Common myeloid progenitor, CD34-positive (primary cell): ENCODE data around the gene TFPT.
"Not testable (repeated sequence)": the region's sequence is repeated elsewhere in the genome, so short reads cannot be mapped to it uniquely, and the experiment has no call there.

Experiments used
- CTCF ChIA-PET: fragments of 350-600 bp; sonication (Branson Sonifier 250); formaldehyde crosslinking; loops from one replicate; lab custom pipeline; 2021; ENCODE audit warnings: antibody characterized with exemption; lab: Charles Lee
- POLR2A ChIA-PET: fragments of 350-600 bp; sonication (Branson Sonifier 250); formaldehyde crosslinking; loops from one replicate; lab custom pipeline; 2021; ENCODE audit warnings: antibody characterized with exemption; lab: Charles Lee
- DNase-seq, 3 donors: peaks; one replicate each; pipeline versions ENCODE4 v3.0.0 to v3.0.0-alpha.2; 2013
- H3K27ac ChIP-seq, 2 experiments: 1 replicate in 1 of 2; 2 replicates in 1 of 2; pipeline ENCODE4 v1.7.0; 2013; ENCODE audit warnings: inconsistent platforms in 2 of 2, low read length in 2 of 2, mild to moderate bottlenecking in 2 of 2, low read depth in 1 of 2, moderate library complexity in 1 of 2; ENCODE audit not compliant: severe bottlenecking in 2 of 2, insufficient read depth in 1 of 2, poor library complexity in 1 of 2
- H3K27me3 ChIP-seq, 5 experiments: replicated peaks in 2 of 5; 1 replicate in 3 of 5; 2 replicates in 2 of 5; pipeline versions ENCODE4 v1.6.1 to v1.7.0; 2013; ENCODE audit warnings: low read length in 4 of 5, mild to moderate bottlenecking in 2 of 5, moderate library complexity in 2 of 5, inconsistent platforms in 1 of 5; ENCODE audit not compliant: insufficient read depth in 5 of 5, control insufficient read depth in 4 of 5
- H3K36me3 ChIP-seq, 4 experiments: 1 replicate in 2 of 4; 2 replicates in 2 of 4; pipeline versions ENCODE4 v1.6.1 to v1.7.0; 2013; ENCODE audit warnings: low read length in 3 of 4, control low read depth in 1 of 4, mild to moderate bottlenecking in 1 of 4; ENCODE audit not compliant: control insufficient read depth in 4 of 4, insufficient read depth in 4 of 4
- H3K4me1 ChIP-seq, 4 experiments: 1 replicate in 3 of 4; 2 replicates in 1 of 4; pipeline versions ENCODE4 v1.6.1 to v1.7.1; 2013; ENCODE audit warnings: low read length in 3 of 4, mild to moderate bottlenecking in 3 of 4, control low read depth in 1 of 4, inconsistent platforms in 1 of 4, moderate library complexity in 1 of 4; ENCODE audit not compliant: control insufficient read depth in 4 of 4, insufficient read depth in 4 of 4; ENCODE audit errors: control extremely low read depth in 1 of 4
- H3K4me3 ChIP-seq, 7 experiments: 1 replicate in 4 of 7; 2 replicates in 3 of 7; pipeline versions ENCODE4 v1.5.1 to v1.7.0; 2013; ENCODE audit warnings: mild to moderate bottlenecking in 7 of 7, low read length in 6 of 7, moderate library complexity in 6 of 7, inconsistent platforms in 2 of 7, low read depth in 2 of 7, control low read depth in 1 of 7; ENCODE audit not compliant: insufficient read depth in 4 of 7, control insufficient read depth in 1 of 7; ENCODE audit errors: extremely low read depth in 1 of 7
- H3K9me3 ChIP-seq, 5 experiments: 1 replicate in 4 of 5; 2 replicates in 1 of 5; pipeline versions ENCODE4 v1.6.1 to v1.7.1; 2013; ENCODE audit warnings: low read length in 4 of 5, mild to moderate bottlenecking in 2 of 5, inconsistent platforms in 1 of 5, low read depth in 1 of 5, moderate library complexity in 1 of 5; ENCODE audit not compliant: control insufficient read depth in 4 of 5, insufficient read depth in 2 of 5; ENCODE audit errors: control extremely low read depth in 1 of 5
- WGBS: methylation state at CpG from one replicate; pipeline ENCODE4 v1.1.5; 2013; ENCODE audit not compliant: insufficient coverage; 5-methylcytosine and 5-hydroxymethylcytosine counted together

TFPT gene

DNA sequence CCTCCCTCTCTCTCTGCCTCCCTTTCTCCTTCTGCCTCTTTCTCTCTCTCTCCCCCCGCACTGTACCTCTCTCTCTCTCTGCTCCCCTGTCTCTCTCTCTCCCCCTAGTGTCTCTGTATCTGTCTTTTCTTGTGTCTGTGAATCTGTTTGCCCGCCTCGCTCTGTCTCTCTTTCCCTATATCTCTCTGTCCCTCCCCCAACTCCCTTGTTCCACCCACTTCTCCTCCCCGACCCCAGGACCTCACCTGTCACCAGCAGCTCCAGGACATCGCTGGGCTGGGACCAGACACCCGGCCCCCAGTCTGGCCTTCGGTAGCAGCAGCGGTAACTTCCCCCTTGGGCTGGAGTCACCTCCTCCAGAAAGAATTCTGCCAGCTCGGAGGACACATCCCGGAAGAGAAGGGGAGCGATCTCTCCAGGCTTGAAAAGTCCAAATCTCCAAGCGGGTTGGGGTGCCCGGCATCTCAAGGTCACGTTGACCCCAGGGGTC lies 18.8 kb downstream of the TFPT start:
- POLR2A ChIA-PET: no interaction called here
- WGBS: 3% methylated on average over 11 of the region's 14 CpGs
- peak overlapping the region in 4 of 7 experiments; percentile 27 to 72 (median 60) for H3K4me3 ChIP-seq
- peak; percentile 37 to 57 (median 42) for DNase-seq
- H3K9me3 ChIP-seq: no peaks in the 10 kb centered on the region
- H3K27me3 ChIP-seq: peaks cover 0 to 16% (median 0%) of the 10 kb centered on the region in 5 experiments
- no peak overlapping the region for H3K27ac ChIP-seq
- H3K36me3 ChIP-seq: no peaks in the 10 kb centered on the region
- CTCF ChIA-PET: interaction anchor here (0.6 to 1.4 kb wide), 4 partner anchors 12 to 304 kb away, joined by 3 read pairs; no protein-coding TSS in a partner anchor
- H3K4me1 ChIP-seq: peaks cover 2 to 34% (median 30%) of the 10 kb centered on the region in 4 experiments

DNA sequence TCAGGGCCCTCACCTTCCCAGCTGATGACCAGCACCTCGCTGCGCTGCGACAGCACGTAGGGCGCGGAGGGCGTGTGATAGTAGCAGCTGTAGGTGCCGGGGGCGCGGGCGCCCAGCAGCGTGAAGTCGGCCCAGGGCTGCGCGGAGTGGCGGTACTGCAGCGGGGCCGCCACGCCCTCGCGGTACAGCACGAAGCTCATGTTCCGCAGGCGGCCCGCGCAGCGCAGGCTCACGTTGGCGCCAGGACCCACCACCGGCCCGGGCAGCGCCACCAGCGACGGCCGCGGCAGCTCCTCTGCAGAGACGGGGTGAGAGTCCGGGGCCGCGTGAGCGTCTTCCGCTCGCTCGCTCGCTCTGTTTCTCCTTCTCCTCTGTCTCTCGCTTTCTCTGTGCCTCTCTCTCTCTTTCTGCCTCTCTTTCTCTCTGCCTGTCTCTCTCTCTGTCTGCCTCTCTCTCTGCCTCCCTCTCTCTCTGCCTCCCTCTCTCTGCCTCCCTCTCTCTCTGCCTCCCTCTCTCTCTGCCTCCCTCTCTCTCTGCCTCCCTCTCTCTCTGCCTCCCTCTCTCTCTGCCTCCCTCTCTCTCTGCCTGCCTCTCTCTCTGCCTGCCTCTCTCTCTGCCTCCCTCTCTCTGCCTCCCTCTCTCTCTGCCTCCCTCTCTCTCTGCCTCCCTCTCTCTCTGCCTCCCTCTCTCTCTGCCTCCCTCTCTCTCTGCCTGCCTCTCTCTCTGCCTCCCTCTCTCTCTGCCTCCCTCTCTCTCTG lies 19.4 kb downstream of the TFPT start:
- H3K4me3 ChIP-seq: peak overlapping the region in 5 of 7 experiments; percentile 16 to 72 (median 60)
- H3K36me3 ChIP-seq, H3K27ac ChIP-seq, H3K9me3 ChIP-seq, POLR2A ChIA-PET: not testable (repeated sequence)
- peak; percentile 50 to 73 (median 56) for DNase-seq
- peaks cover 0 to 16% (median 3%) of the 10 kb centered on the region in 5 experiments for H3K27me3 ChIP-seq
- peaks cover 2 to 34% (median 30%) of the 10 kb centered on the region in 4 experiments for H3K4me1 ChIP-seq
- CTCF ChIA-PET: interaction anchor here (1.0 to 1.4 kb wide), 3 partner anchors 13 to 213 kb away, joined by 3 to 4 read pairs (median 3); partner anchors contain the start of genes PRPF31 and TFPT
- WGBS: under 1% methylated on average over 38 of the region's 46 CpGs

GRCh38 chr19:54095136-54095858 lies 20.2 kb downstream of the TFPT start:
- WGBS: 82% methylated on average over 20 of the region's 22 CpGs
- no peak overlapping the region for H3K27ac ChIP-seq
- ChIA-PET CTCF (interaction anchor here (1.2 to 1.4 kb wide), 2 partner anchors 20 to 71 kb away, joined by 4 to 5 read pairs; partner anchors contain the start of genes PRPF31 and TFPT), POLR2A (no interaction called here)
- no peak for DNase-seq
- H3K27me3 ChIP-seq: peaks cover 0 to 16% (median 3%) of the 10 kb centered on the region in 5 experiments
- no peaks in the 10 kb centered on the region for H3K9me3 ChIP-seq
- peak overlapping the region in 3 of 7 experiments; percentile 16 to 60 (median 52) for H3K4me3 ChIP-seq
- H3K36me3 ChIP-seq: no peaks in the 10 kb centered on the region
- H3K4me1 ChIP-seq: peaks cover 2 to 32% (median 27%) of the 10 kb centered on the region in 4 experiments

- Histone ChIP-seq H3K27ac (no peak overlapping the region), H3K4me3 (peak overlapping the region in 3 of 7 experiments; percentile 8 to 16 (median 11)), H3K27me3 (peaks cover 0 to 16% (median 3%) of the 10 kb centered on the region in 5 experiments), H3K4me1 (peaks cover 2 to 32% (median 27%) of the 10 kb centered on the region in 4 experiments), H3K36me3 (no peaks in the 10 kb centered on the region), H3K9me3 (no peaks in the 10 kb centered on the region)
- ChIA-PET CTCF (interaction anchor here (1.2 to 1.4 kb wide), 2 partner anchors 20 to 70 kb away, joined by 4 to 5 read pairs; partner anchors contain the start of genes PRPF31 and TFPT), POLR2A (no interaction called here)
- DNase-seq: peak; percentile 38 to 80 (median 79)
- WGBS: 40% methylated on average over 16 of the region's 17 CpGs
Observed at GRCh38 chr19:54094426-54095000, 20.9 kb downstream of the TFPT start.

DNA sequence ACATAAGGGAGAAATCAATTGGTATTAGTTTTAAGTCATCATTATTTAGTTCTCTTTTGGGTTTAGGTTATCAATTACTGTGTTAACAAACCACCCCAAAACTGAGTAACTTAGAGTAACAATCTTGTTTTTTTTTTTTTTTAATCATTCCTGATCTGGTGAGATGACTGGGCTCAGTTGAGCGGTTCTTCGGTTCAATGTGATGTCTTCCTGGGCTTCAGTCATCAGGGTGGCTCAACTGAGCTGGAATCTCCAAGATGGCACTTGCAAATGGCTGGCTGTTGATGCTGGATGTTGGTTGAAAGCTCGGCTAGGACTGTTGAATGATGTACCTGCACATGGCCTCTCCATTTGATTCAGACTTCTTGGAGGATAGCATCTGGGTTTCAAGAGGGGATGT lies 31.0 kb downstream of the TFPT start:
- no peaks in the 10 kb centered on the region for H3K4me1 ChIP-seq
- no peak overlapping the region for H3K4me3 ChIP-seq
- peaks cover 0 to 12% (median 6%) of the 10 kb centered on the region in 5 experiments for H3K9me3 ChIP-seq
- H3K27me3 ChIP-seq: peaks cover 0 to 2% (median 0%) of the 10 kb centered on the region in 5 experiments
- no peak overlapping the region for H3K27ac ChIP-seq
- 100% methylated on average over 3 of the region's 3 CpGs for WGBS
- no peaks in the 10 kb centered on the region for H3K36me3 ChIP-seq
- DNase-seq: no peak
- CTCF ChIA-PET: no interaction called here
- POLR2A ChIA-PET: no interaction called here

GRCh38 chr19:54081032-54081431 lies 34.4 kb downstream of the TFPT start, which contains the start of gene TARM1:
Gene TARM1, minus strand, starts transcription at chr19:54081365. Its CDS starts 25 bp downstream, at chr19:54081340.
- Histone ChIP-seq H3K36me3 (no peaks in the 10 kb centered on the region), H3K27ac (no peak within 1 kb of the TSS), H3K9me3 (peaks cover 0 to 12% (median 6%) of the 10 kb centered on the region in 5 experiments), H3K27me3 (peaks cover 0 to 2% (median 0%) of the 10 kb centered on the region in 5 experiments), H3K4me3 (no peak within 1 kb of the TSS), H3K4me1 (peaks cover 0 to 8% (median 5%) of the 10 kb centered on the region in 4 experiments)
- POLR2A ChIA-PET: no interaction called here
- 90% methylated on average over 2 of the region's 7 CpGs for WGBS
- CTCF ChIA-PET: interaction anchor here (0.9 kb wide), 1 partner anchor 422 kb away, joined by 3 read pairs; no protein-coding TSS in a partner anchor
- no peak for DNase-seq
